Renal cortical epithelial cell (primary cell): ENCODE measurements around the gene CACNA1C. TPM values are rescaled to one million over a fixed set of nuclear protein-coding genes. Genes with fewer than 3 reads are reported as not detected.

ENCODE experiments used
- DNase-seq: peaks from one replicate; pipeline ENCODE4 v3.0.0-alpha.2; 2011; ENCODE audit warnings: low read depth
- total RNA-seq: library from RNA; depleted of rRNA; stranded (reverse); fragments of >200 nt; gene quantifications from 2 replicates; pipeline ENCODE4 v1.2.3, GENCODE V29; 2014

The CACNA1C gene
- total RNA-seq, 1 donor from 2014 or later = 0.05 TPM

- DNase-seq = no peak
Measured at GRCh38 chr12:2622460-2622859, 569.7 kb downstream of the CACNA1C start.

DNA sequence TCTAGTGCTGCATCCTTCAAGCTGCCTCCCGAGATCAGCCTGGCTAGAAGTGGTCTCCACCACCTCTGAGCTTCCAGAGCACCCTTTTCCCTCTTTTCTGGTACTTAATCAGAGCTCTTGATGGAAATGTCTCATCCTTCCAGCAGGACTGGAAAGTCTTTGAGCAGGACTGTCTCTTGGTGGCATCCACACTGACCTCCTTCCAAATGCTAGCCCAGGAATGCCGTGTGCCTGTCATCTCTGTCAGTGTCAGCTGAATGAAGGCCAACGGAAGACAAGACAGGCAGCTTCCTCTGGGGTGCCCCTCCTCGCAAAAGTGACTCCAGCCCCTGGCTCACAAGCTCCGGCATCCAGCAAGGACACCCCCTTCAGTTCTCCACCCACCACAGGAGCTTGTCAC, 570.7 kb downstream of the CACNA1C start:
- no peak for DNase-seq

GRCh38 chr12:2624543-2625288, 571.9 kb downstream of the CACNA1C start:
- peak; percentile 29 for DNase-seq

DNA sequence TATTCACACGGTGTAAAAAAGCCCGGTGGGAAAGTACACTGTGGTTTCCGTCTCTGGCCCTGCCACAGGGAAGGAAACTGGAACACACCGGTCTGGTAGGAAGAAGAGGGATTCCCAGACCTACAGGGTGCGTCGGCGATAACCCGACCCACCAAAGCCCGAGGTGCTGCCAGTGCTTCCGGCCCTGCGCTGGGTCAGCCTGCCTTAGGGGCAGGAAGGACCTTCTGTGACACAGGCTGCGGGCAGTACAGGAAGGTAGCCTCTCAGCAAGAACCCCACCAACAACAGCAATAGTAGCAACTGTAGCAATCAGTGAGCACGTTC, 572.5 kb downstream of the CACNA1C start:
- DNase-seq = peak; percentile 16

- no peak for DNase-seq
Measured at GRCh38 chr12:2627076-2627834, 574.5 kb downstream of the CACNA1C start.

DNA sequence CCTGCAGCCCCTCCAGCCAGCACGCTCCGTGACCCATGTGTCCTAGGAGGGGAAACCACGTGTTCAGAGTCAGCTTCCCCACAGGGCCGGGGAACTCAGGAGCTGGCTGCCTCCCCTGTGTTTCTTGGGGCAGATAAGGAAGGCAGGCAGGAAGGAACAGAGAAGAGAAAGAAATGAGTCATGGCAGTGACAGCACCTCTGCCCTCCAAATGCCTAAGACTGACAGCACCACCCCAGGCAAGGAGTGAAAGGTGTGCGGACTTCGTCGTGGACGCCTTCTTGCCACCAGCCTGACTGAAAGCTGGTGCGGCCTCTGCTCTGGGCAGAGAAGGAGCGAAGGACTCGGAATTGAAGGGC, 575.0 kb downstream of the CACNA1C start:
- DNase-seq = no peak

- no peak for DNase-seq
Measured at GRCh38 chr12:2628401-2628800, 575.6 kb downstream of the CACNA1C start.

DNA sequence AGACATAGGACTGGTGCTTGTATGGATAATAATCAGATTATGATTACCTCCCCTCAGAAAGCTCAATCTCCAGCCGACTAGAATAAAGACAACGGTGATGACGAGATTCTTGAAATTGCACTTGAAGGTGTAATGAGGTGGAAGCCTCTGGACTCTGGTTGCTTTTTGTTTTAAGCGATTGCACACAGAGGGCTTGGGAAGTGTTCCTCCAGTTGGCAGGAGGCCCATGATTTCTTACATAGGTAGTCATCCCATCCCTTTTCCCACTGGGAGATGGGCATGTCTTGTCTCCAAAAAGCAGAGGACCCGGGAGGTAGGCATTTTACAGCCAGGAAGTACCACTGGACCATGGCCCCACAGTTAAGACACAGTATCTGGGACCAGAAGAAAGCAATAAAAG, 576.3 kb downstream of the CACNA1C start:
- DNase-seq = no peak

GRCh38 chr12:2631653-2632350, 579.0 kb downstream of the CACNA1C start:
- peak; percentile 3 for DNase-seq

- DNase-seq = no peak
Measured at GRCh38 chr12:2633176-2633824, 580.5 kb downstream of the CACNA1C start.

GRCh38 chr12:2633825-2634200, 581.0 kb downstream of the CACNA1C start:
- DNase-seq = no peak

DNA sequence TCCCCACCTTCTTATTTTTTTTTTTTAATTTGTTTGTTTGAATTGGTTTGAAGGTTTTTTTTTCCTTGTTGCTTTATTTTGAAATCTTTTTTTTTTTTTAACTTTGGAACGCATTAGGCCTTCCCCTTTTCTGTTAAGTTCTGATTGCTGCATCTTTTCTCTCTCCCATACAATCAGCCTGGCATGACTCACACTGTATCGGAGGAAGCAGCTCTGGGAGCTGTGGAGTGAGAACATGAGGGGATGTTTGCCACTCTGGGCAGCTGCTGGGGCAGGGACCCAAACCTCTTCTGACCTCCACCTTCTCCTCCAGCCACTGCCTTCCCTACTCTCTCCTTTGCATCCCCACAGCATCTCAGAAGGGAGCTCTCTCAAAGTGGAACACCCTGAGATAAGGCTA, 581.7 kb downstream of the CACNA1C start:
- no peak for DNase-seq

DNA sequence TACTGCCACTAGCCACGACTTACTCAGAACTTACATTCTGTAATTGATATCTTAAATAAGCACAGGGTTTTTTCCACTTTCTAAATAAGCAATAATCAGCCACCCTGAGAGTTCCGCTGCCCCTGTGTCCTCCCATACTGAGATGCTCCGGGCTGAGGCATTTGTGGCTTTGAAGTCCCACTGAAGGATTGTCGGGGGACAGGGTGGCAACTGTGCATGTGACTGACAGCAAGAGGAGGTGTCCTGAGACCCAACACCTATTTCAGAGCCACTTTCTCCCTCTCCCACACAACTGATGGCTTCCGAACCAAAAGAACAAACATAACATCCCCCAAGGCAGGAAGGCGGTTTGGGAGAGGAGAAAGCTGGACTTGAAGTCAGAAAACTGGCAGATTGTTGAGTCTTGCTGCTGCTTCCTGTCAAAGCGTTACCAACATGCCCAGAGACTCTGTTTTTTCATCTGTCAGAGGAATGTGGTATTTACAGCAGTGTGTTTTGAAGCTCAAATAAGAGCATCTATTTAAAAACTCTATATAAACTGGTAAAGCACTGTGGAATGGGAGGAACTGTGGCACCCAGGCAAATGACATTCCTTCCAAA, 584.1 kb downstream of the CACNA1C start:
- DNase-seq = no peak

DNA sequence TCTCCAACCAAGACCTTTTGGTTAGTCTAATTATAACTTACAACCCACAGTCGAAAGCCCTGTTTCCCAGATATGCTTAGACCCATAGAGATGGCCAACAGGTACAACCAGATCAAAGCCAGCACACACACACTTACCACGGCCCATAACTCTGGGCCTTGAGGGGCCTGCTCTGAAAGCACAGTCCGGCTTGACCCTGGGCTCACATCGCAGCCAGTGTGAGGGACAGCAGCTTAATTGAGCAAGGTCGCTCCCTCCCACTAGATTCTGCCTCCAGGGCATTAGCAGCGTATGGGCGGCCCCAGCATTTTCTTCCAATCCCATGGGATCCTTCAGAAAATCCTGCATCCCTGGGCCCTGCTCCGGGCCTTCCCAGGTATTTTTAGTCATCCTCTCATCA, 584.6 kb downstream of the CACNA1C start:
- DNase-seq = no peak

GRCh38 chr12:2638273-2639019, 585.7 kb downstream of the CACNA1C start:
- DNase-seq = no peak

GRCh38 chr12:2639020-2639298, 586.2 kb downstream of the CACNA1C start:
- no peak for DNase-seq

DNA sequence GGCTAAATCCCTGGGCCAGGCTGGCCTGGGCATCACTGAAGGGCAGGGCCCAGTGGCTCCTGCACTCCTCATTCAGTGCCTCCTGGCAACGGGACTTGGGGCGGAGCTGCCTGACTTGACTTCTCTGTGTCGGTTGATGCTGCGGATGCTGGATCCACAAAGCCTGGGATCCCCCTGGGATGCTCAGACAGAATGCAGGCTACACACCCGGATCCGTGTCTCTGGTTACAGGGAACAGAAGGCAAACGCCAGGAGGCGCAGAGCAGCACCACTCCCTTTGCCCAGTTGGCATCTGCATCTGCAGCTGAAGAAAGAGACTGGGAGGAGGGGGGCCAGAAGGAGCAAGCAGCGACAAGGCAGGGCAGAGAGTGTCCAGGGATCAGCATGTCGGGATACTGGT, 587.5 kb downstream of the CACNA1C start:
- DNase-seq = no peak

- DNase-seq = peak; percentile 92
Measured at GRCh38 chr12:2640709-2641108, 587.9 kb downstream of the CACNA1C start.

DNA sequence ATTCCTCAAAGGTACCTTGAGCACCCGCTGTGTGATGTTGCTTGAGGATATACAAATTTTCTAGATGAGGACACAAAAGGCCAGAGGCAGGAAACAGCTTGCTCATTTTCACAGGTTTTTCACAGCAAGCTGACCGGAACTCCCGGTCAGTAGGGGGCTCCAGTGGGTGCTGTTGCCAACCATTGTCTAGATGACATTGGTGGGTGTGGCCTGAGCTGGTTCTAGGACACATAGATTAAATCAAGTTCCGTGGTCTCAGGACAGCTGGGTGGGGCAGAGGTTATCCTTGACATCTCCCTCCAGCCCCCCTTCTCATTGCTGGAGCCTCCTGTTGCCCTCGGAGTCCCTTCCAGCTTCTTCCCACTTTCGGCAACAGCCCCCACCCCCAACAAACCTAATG, 588.4 kb downstream of the CACNA1C start:
- DNase-seq = peak; percentile 4

DNA sequence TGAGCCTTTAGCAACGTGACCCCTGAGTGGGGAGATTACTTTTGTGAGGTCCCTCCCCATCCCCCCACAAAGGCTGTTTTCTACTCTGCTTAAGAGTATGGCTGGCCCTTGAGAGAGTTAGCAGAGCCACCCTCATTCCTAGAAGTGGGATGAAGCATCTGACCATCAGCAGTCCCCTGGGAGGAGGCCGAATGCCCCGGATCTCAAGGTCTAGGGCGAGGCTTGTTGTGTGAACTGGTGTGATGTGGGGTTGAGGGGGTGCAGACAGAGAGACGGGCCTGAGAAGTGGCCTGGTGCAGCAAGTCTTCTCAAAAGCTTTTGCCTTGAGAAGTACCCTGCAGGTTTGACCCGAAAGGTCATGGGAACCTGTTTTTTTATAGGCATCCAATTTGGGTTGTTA, 589.0 kb downstream of the CACNA1C start:
- no peak for DNase-seq

- no peak for DNase-seq
Measured at GRCh38 chr12:2642176-2642892, 589.5 kb downstream of the CACNA1C start.
